DMS53 (cell line): ENCODE results near the gene WWP2.
"Not testable (repeated sequence)": the region's sequence is repeated elsewhere in the genome, so short reads cannot be mapped to it uniquely, and the experiment has no call there.

ENCODE experiments used
- DNase-seq: peaks from one replicate; lab custom pipeline; 2025; lab: John Stamatoyannopoulos, UW

WWP2 gene

DNA sequence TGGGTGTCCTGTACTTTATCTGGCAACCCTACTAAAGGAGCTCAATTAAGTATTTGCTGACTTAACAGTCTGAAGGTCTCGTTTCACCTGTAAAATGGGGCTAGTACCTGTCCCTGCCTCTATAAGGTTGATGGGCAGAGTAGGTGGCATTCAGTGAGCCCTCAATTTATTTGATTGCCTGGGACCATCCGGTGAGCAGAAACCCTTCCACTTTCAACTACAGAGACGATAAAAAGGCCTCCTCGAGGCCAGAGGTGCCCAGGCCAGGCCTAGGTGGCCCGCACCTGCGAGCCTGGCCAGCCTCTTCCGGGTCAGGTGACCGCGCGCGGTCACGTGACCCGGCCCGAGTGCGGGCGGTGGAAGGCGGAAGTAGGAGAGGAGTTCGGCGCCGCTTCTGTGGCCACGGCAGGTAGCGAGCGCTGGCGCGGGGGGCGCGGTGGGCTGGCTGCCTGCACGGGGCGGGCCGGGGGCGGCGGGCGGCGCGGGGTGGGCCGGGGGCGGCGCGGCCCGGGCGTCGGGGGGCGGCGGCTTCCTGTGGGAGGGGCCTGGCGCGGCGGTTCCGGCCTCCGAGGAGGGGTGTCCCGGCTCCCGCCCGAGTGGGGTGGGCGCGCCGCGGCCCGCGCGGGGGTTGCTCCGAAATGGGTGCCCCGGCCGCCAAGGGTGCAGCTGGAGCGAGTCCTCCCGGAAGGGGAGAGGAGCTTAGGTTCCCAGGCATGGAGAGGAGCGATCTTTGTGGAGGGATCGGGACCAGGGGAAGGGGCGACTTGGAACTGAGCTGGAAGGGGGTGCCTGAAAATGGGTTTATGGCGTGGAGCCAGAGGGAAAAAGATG is at the start of gene WWP2:
TSS of gene WWP2 (plus strand) at position 350 of the 831 bp plus-strand sequence. CDS start 24,679 bp downstream, outside the sequence.
- DNase-seq = peak; percentile 94

GRCh38 chr16:69712914-69713581 is 49.1 kb upstream of the WWP2 start:
- no peak for DNase-seq

DNA sequence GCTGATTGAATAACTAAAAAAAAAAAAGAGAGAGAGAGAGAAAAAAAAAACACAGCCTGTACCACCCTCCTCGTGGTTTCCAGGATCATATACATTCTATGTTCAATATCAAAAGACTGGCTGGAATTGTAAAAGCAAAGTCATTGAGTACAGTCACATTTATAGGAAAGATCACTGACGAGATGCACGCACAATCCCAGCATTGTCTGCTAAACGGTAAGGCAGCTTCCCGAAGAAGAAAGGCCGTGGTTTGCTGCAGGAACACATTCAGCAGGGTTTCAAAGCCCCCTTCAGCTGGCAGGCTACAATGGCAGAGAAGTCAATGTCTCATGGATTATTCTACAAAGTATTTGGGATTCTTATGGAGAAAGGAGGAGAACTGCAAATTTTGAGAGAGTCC is 45.1 kb upstream of the WWP2 start:
- DNase-seq = no peak

GRCh38 chr16:69718111-69718764 is 43.9 kb upstream of the WWP2 start:
- DNase-seq = no peak

DNA sequence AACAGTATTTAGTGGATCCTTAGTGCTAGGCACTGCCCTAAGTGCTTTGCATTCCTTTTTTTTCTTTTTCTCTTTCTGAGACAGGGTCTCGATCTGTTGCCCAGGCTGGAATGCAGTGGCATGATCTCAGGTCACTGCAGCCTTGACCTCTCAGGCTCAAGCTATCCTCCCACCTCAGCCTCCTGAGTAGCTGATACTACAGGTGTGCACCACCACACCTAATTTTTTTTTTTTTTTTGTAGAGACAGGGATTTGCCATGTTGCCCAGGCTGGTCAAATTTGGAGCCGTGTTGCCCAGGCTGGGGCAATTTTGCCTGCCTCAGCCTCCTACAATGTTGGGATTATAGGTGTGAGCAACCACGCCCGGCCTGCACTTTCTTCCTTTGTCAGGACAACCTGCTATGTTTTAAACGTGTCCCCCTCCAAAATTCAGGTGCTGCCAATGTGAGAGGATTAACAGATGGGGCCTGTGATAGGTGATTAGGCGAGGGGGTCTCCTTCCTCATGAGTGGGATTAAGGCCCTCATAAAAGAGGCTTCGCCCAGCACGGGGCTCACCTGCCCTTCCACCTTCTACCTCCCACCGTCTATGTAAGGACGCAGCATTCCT is 41.2 kb upstream of the WWP2 start:
- no peak for DNase-seq

GRCh38 chr16:69721441-69721957 is 40.6 kb upstream of the WWP2 start:
- DNase-seq = no peak

DNA sequence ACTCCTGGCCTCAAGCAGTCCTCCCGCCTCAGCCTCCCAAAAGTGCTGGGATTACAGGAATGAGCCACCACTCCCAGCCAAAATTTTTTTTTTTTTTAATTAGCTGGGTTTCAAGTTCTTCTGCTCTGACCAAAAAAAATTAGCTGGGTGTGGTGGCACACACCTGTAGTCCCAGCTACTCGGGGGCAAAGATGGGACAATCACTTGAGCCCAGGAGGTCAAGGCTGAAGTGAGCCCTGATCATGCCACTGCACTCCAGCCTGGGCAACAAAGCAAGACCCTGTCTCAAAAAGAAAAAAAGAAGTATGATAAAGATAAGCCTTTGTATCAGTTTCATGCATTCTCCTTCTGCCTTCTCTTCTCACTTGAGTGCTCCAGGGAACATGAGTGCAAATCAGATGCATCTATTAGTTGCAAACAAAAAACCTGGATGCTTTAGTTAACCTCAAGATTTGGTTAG is 37.7 kb upstream of the WWP2 start:
- DNase-seq = no peak

DNA sequence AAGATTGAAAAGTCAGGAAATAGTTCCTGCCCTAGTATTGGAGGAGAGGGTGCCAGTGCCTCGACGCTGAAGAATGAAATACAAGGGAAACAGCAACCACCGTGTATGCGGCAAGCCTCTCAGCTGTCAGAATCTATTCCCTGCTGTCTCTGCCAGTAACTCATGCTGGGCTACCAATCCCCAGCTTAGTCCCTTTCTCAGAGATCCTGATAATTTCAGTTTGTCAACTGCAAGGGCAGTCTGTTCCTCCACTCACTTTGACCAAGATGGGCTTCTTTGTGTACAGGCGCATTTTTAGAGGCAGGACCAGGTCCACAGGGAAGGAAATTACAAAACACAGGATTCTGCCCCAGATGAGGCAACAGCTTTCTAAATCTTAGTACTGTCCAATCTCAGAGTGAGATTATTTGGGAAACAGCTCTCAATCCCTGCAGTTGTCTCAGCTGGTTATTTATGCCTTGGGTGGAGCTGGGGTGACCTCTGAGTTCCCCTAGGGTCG is 37.1 kb upstream of the WWP2 start:
- DNase-seq = peak; percentile 19

DNA sequence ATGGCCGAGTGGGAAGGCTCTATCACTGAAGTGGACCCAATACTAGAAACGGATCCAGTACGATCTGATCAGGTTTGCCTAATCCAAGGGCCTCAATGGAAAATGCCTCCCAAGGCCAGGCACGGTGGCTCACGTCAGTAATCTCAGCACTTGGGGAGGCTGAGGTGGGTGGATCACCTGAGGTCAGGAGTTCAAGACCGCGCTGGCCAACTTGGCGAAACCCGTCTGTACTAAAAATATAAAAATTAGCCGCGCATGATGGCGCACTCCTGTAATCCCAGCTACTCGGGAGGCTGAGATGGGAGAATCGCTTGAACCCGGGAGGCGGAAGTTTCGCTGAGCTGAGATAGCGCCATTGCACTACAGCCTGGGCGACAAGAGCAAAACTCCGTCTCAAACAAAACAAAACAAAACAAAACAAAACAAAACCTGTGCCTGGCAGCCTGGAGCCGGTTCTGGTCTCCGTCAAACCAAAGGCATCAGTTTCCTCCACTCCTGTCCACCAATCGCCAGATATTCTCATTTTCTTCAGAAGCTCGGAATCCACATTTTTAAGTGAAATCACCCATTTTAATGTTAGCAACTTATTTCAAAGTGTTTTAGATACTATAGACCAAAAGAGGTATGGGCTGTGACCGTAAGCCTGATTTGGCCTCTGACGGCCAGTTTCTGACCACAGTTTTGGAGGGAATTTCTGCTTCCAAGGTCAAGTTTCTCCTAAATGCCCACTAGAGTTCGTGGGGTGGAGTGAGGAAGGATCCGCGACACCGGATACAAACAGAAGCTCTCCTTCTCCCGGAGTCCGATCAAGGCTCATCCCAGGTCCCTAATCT is 36.4 kb upstream of the WWP2 start:
- peak; percentile 54 for DNase-seq

DNA sequence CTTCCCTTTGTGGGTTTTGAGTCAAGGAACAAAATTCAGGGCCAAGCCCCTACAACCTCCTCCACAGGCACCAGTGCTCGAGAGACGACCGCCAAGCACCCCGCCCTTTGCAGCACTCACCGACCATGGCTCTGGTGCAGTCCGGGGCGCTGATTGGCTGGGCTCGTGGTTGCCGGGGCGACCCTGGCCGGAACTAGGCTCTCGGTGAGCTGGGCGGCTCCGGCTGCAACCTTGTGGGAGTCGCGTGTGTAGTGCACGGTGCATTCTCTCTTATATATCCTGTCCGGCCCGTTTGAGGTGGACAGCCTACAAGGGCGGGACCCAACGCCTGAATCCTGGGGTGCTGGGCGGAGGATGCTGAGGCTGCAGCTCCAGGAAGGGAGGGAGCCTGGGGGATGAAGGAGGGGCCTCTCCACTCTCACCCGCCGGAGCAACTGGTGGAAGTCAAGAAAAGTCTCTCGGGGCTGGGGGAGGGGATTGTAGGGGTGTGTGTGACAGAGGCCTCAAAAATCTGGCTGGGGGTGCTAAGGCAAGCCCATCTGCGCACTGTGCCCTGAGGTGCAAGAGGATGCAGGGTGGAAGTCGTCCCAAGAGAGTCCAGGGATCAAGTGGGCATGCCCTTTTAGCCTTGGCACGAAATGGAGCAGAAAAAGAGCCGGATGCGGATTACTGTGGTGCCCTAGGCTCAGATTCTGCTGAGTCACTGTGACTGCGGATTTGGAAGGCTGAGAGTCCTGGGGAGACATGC is 35.6 kb upstream of the WWP2 start, which contains the start of gene NQO1:
TSS of gene NQO1 (minus strand) at position 248 of the 748 bp plus-strand sequence. CDS start at position 127, 121 bp downstream.
- peak; percentile 98 for DNase-seq

- peak; percentile 73 for DNase-seq
These were observed 34.2 kb upstream of the WWP2 start for GRCh38 chr16:69727916-69728270.

- DNase-seq = not testable (repeated sequence)
These were observed 33.1 kb upstream of the WWP2 start for GRCh38 chr16:69729030-69729429.

DNA sequence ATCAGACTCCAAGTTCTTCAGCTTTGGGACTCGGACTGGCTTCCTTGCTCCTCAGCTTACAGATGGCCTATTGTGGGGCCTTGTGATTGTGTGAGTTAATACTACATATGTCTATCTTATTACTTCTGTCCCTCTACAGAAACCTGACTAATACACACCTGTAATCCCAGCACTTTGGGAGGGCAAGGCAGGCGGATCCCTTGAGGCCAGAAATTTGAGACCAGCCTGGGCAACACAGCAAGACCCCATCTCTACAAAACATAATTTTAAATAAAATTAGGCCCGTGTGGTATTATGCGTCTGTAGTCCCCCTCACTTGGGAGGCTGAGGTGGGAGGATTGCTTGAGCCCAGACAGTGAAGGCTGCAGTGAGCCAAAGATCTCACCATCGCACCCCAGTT is 30.9 kb upstream of the WWP2 start:
- DNase-seq = not testable (repeated sequence)

- DNase-seq = no peak
These were observed 30.0 kb upstream of the WWP2 start for GRCh38 chr16:69732101-69732500.

GRCh38 chr16:69741519-69741918 is 20.6 kb upstream of the WWP2 start:
- no peak for DNase-seq

DNA sequence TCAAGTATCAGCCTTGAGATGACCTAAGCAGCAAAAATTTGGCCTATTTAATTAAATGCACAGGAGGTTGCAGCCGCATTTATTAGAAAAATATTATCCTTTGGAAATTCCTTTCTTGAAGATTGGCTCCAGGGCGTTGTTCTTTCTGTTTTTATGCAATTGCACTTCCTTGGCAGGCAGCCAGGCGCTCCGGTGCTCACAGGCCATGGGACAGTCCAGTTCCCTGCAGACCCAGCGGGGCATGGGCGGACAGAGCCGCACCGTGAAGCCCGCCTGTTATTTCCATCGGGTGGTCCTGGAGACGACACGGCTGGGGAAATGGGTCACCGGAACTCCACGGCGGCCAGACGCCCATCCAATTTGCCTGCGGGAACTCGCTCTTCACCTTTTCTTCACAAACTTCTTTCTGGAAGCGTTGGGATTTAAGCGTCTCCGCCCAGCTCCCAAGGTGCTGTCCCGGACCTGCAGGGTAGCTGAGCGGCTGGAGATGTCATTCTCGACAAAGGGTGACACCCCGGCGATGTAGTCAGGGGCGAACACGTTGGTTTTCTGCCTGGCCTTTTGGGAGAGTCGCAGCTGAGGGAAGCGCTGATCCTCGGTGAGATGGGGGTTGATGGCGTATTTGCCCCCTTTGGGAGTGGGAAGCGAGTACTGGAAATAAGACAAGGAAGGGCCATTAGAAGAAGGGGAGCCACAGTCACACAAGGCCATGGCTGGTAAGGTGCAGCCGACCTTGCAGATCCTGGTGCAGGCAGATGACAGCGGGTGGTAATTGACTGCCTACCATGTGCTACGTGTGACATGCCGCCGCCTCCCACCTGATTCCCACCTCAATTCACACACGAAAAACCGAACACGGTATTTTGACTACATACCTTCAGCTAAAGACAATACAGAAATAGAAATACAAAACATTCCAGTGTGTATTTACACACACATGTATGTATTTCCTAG is 19.9 kb upstream of the WWP2 start:
- peak; percentile 25 for DNase-seq

DNA sequence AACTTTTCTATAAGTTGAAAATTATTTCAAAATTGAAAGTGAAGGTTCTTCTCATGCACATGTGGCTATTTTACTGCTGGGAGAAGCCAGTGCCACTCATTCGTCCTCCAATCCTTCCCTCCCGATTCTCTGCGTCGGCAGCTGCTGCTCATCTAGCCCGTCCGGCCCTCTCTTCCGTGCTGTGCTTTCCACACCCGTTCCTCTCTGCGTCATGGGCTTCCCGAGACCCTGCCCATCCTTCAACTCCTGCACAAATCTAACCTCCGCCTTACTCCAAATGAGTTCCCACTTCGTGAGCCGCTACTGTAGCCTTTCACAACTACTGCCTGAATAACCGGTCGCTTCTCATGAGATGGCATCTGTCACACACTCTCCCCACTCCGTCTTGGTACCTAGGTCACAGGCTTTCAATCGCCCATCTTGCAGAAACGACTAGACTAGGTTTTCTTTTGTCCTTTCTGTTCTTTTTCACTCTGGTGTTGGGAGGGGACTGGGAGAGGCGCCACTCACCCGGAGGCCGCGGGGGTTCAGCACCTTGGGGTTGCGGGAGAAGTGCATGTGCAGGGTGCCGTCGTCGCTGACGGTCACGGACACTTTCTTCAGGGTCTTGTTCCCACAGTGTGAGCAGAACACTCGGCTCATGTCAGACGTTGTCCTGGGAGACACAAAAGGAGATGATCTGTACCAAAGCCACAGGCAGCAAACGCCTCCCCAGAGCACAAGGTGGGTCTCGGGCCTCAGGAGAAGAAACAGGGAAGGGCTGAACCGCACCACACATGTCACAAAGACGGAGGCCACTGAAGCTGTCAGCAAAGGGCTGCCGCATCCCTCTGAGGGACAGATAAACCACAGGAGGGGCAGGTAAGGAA is 17.5 kb upstream of the WWP2 start:
- DNase-seq = no peak

- no peak for DNase-seq
These were observed 16.9 kb upstream of the WWP2 start for GRCh38 chr16:69745232-69745612.
